Measurements from ENCODE around the gene STMN3.
"Not testable (repeated sequence)": the region's sequence is repeated elsewhere in the genome, so short reads cannot be mapped to it uniquely, and the experiment has no call there.

Gene STMN3

GRCh38 chr20:63630956-63631355 lies 22.3 kb downstream of the STMN3 start:
- not testable (repeated sequence) for DNase-seq

DNA sequence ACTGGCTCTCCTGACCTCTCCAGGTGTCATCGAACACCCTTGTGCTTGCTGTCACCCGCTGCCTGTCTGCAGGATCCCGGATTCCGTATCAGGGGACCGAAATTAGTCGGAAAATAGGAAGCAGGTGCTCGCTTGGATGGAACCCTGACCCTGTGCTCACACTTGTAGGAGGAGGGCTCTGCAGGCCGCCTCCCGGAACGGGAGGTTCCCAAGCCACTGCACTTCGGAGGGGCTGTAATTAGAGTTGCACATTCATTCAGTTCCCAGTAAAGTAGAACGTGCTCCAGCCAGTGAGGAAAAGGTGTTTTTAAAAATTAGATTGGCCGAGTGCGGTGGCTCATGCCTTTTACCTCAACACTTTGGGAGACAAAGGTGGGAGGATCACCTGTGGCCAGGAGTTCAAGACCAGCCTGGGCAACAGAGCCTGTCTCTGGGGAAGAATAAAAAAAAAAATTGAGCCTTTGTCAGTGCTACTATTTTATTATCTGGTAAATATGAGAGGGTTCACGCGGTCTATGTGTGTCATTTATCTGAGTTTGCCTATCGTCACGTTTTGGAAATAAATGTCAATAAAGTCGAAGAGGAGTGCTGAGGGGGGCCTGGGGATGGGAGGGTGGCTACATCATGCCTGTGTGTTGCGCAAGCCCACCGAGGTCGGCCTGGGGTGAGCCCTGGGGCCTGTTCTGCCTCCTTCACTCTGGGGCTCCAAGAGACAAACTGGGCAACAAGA lies 24.8 kb downstream of the STMN3 start:
- no peak for DNase-seq

- DNase-seq = no peak
These were observed 25.4 kb downstream of the STMN3 start for GRCh38 chr20:63627751-63628245.

- peak; percentile 88 for DNase-seq
These were observed 26.0 kb downstream of the STMN3 start for GRCh38 chr20:63627129-63627750.

- DNase-seq = peak; percentile 73
These were observed 26.6 kb downstream of the STMN3 start, which contains the start of gene GMEB2 for GRCh38 chr20:63626424-63627128. Gene GMEB2, minus strand, starts transcription at chr20:63627101. Its CDS starts 7,704 bp downstream, at chr20:63619397.

DNA sequence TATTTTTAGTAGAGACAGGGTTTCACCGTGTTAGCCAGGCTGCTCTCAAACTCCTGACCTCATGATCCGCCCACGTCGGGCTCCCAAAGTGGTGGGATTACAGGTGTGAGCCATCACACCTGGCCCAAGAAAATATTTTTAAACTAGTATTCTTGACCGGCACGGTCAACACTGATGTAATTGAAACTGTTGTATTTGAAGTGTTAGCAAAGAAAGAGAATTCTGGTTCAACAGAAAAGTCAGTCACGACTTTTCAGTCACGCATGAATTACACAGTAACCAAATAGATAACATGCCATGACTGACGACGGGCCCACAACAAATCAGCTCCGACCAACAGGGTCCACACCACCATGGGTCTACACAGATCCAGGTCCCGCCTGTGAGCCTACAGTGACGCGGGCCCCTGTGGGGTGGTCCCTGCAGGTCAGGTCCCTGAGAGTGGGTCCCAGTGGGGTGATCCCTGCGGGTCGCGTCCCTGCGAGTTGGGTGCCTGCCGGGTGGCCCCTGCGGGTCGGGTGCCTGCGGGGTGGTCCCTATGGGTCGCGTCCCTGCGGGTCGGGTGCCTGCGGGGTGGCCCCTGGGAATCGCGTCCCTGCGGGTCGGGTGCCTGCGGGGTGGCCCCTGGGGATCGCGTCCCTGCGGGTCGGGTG lies 27.3 kb downstream of the STMN3 start:
- DNase-seq = no peak

DNA sequence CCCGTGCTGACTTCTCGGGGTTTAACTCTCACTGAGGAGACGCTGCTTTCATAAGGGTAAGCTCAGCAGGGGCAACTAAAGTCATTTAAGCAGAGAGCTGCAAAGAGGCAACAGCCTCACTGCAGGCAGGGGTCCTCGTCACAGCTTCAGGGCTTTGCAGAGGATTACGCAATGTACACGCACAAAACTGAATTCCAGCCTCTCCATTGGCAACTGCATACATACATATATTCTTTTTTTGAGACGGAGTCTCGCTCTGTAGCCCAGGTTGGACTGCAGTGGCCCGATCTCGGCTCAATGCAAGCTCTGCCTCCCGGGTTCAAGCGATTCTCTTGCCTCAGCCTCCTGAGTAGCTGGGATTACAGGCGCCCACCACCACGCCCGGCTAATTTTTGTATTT lies 28.7 kb downstream of the STMN3 start:
- no peak for DNase-seq

DNA sequence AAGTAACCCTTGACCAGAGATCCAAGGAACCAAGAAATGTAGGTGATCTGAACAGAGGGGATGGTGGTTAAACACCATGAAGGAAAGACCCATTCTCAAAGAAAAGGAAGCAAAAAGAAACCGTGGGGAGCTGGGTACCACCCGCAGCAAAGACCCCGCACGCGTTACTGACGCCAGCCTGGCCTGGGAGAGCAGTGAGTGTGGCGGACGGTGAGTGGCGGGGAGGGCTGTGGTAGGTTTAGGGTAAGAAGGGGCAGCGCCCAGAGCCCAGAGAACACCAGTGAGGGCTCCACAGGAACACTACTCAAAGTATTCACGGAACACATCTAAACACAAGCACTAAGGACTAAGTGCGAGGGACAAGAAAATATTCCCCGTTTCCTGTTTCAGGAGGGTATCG lies 30.5 kb downstream of the STMN3 start:
- no peak for DNase-seq

GRCh38 chr20:63622096-63622495 lies 31.1 kb downstream of the STMN3 start:
- DNase-seq = no peak

DNA sequence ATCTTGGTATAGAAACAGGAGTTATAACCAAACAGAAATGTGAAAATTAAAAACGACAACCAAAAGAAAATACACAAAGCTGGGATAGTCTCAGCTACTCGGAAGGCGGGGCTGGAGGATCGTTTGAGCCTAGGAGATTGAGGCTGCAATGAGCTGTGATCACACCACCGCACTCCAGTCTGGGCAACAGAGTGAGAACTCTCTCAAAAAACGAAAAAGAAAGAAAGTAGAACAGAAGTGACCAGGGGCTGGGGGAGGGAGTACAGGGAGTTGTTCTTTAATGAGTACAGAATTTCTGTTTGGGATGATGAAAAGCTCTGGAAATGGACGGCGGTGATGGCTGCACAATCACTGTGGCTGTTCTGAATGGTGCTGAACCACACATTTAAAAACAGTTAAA lies 32.2 kb downstream of the STMN3 start:
- no peak for DNase-seq

- DNase-seq = no peak
These were observed 33.7 kb downstream of the STMN3 start for GRCh38 chr20:63619505-63619904.

GRCh38 chr20:63619086-63619485 lies 34.1 kb downstream of the STMN3 start:
- no peak for DNase-seq

GRCh38 chr20:63618291-63618980 lies 34.8 kb downstream of the STMN3 start:
- DNase-seq = no peak

DNA sequence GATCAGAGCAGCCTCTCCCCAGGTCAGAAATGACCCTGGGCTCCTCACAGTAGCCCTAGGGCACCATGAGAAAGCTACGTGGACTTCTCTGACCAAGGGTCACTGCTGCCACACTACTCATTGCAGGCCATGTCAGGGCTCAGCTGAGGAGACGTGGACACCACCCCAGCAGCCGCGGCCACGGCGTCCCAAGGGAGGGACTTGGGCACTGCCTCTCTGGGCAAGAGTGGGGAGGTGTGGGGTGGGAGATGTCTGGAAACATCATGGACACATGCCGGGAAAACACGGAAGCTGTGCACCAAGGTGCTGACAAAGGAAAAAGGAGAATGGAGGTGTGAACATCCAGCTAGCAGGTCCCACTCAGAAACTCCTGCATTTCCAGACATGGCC lies 35.4 kb downstream of the STMN3 start:
- no peak for DNase-seq

- no peak for DNase-seq
These were observed 35.9 kb downstream of the STMN3 start for GRCh38 chr20:63617092-63617875.

DNA sequence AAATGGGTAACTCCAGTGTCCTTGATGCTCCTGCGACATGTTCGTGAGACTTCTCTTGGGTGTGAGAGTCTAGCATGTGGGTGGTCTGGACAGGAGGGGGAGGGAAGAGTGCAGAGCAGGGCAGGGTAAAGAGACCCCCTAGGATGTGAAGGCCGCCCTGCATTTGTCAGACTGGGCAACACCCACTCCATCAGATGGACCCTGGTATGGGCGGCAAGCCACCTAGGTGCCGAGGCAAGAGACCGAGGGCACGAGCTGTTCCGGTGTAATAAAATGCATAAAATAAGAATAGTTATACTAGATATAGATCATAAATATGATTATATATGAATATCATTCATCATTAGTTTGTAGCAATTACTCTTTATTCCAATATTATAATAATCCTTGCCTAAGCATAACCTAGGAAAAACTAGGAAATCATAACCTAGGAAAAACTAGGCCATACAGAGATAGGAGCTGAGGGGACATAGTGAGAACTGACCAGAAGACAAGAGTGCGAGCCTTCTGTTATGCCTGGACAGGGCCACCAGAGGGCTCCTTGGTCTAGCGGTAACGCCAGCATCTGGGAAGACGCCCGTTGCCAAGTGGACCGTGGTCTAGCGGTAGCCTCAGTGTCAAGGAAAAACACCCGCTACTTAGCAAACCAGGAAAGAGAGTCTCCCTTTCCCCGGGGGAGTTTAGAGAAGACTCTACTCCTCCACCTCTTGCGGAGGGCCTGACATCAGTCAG lies 39.2 kb downstream of the STMN3 start:
- DNase-seq = not testable (repeated sequence)

DNA sequence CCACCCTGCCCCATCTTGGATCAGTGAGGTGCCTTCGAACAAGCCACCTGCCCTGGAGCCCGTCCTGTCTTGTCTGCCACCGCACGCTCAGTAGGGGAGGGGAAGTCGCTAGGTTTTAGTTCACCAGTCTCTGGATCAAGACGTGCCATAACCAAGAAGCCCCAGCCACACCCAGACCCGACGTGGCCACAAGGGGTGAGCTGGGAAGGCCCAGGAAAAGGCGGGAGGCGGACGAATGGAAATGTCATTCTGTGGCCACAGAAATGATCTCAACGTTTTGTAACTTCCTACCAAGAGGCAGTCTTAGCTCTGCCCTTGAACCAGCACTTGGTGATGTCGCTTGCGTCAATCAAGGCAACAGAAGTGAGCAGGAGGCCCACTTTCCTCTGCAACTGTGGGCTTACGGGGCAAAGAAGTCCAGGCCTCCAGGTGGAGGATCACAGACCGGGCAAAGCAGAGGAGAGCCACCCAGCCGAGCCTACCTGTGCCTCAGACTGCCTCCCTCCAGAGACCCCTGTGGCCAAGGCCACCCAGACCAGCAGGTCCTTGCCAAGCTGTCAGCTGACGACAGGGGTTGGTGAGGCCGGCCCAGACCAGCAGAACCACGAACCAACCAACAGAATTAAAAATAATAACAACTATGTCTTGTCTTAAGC lies 40.8 kb downstream of the STMN3 start:
- no peak for DNase-seq

GRCh38 chr20:63611646-63612045 lies 41.6 kb downstream of the STMN3 start:
- DNase-seq = no peak

GRCh38 chr20:63610581-63611435 lies 42.4 kb downstream of the STMN3 start:
- no peak for DNase-seq

DNA sequence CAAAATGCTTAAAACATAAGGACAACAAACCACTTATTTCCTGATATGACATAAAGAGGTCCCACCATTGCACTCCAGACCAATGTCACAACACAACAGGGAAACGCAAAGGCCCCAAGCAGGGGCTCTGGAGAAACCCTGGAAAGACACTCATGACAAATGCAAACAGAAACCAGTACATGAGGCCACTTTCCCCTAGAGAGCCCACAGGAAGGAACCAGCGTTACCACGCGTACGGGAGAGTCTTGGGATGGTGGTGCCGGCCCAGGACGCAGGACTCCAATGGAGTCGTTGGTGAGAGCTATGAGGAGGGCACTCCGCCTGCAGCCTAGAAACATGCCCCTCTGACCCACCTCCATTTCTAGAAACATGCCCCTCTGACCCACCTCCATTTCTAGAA lies 46.5 kb downstream of the STMN3 start:
- DNase-seq = no peak

All from NK-92 treated with Interleukin-12 subunit alpha and Interleukin-12 subunit beta, amount 100 ng/mL, for 24 hours (cell line).